ENCODE results near the gene SMAD9.

SMAD9 gene

DNA sequence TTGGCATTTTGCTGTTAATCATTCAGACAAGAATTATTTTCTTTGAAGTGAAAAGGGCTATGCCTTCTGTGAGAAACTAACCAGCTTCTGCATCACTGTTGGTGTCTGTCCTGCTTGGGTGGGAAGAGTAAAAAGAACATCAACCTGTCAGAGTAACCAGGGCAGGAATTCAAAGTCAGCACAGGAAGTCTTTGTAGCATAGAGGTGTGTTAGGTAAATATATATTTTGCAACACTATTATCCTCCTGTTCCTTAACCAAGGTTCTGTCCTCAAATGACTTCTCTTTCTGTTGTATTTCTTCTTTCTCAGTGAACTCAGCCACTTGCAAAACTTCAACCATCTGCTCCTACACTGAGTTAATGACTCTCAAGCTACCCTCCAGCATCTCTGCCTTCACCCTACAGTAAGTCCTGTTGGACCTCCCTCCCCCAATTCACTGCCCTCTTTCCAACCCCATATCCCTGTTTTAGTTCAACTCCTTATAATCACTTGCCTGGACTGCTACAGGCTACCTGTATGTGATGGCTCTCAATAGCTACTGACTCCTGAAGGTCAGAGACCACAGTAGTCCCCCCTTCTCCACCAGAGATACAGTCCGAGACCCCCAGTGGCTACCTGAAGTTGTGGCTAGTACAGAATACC, 49.9 kb downstream of the SMAD9 start:
- no peak overlapping the region for H3K4me3 ChIP-seq (ENCODE audit: low read length, poor library complexity, severe bottlenecking)
- H3K27me3 ChIP-seq (ENCODE audit: insufficient read depth, low read length, poor library complexity, severe bottlenecking), result no peaks in the 10 kb centered on the region
- H3K79me2 ChIP-seq (ENCODE audit: insufficient read depth, low read length), result no peaks in the 10 kb centered on the region
- H2AFZ ChIP-seq (ENCODE audit: low read length), result no peak overlapping the region
- no peak for TF ChIP-seq EZH2phosphoT487 (IDR thresholded peaks at IDR 0.05; ENCODE audit: borderline replicate concordance)
- TF ChIP-seq, protein P1, sequence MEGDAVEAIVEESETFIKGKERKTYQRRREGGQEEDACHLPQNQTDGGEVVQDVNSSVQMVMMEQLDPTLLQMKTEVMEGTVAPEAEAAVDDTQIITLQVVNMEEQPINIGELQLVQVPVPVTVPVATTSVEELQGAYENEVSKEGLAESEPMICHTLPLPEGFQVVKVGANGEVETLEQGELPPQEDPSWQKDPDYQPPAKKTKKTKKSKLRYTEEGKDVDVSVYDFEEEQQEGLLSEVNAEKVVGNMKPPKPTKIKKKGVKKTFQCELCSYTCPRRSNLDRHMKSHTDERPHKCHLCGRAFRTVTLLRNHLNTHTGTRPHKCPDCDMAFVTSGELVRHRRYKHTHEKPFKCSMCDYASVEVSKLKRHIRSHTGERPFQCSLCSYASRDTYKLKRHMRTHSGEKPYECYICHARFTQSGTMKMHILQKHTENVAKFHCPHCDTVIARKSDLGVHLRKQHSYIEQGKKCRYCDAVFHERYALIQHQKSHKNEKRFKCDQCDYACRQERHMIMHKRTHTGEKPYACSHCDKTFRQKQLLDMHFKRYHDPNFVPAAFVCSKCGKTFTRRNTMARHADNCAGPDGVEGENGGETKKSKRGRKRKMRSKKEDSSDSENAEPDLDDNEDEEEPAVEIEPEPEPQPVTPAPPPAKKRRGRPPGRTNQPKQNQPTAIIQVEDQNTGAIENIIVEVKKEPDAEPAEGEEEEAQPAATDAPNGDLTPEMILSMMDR (conservative IDR thresholded peaks at IDR 0.05; ENCODE audit: low read length), result no peak
- no peaks in the 10 kb centered on the region for H3F3A ChIP-seq (ENCODE audit: low read depth)
- no peaks in the 10 kb centered on the region for H4K20me1 ChIP-seq (ENCODE audit: insufficient read depth, low read length, poor library complexity, severe bottlenecking)
- no peaks in the 10 kb centered on the region for H3K9me3 ChIP-seq (ENCODE audit: insufficient read depth, low read depth, low read length)
- H3K4me1 ChIP-seq (ENCODE audit: insufficient read depth, low read length, poor library complexity, severe bottlenecking), result no peaks in the 10 kb centered on the region
- no peak overlapping the region for H3K9ac ChIP-seq (ENCODE audit: low read depth, low read length, poor library complexity, severe bottlenecking)
- H3K4me2 ChIP-seq (ENCODE audit: low read depth, low read length, poor library complexity, severe bottlenecking), result no peak overlapping the region
- no peaks in the 10 kb centered on the region for H3K9me2 ChIP-seq (replicated peaks; ENCODE audit: low read depth, low read length)
- no peaks in the 10 kb centered on the region for H3K36me3 ChIP-seq (ENCODE audit: insufficient read depth, low read length)

DNA sequence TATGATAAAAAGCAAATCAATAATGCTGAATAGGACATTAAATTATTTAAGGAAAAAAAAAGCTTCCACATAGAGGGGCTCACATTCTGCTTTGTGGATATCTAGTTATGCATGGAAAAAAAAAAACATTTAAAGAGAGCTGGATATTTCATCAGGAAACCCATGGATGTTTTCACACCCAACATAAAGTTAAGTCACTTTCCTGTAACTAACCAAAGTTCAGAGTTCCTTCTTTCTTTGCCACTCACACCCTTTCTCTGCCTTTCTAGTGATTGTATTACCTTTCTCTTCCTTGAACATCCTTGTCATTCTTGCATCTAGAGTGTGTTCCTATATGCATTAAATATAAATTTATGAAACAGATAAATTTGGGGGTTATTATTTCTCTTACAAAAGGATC, 53.8 kb downstream of the SMAD9 start:
- no peaks in the 10 kb centered on the region for H3K27me3 ChIP-seq (ENCODE audit: insufficient read depth, low read length, poor library complexity, severe bottlenecking)
- no peak overlapping the region for H3K4me3 ChIP-seq (ENCODE audit: low read length, poor library complexity, severe bottlenecking)
- no peaks in the 10 kb centered on the region for H3K4me1 ChIP-seq (ENCODE audit: insufficient read depth, low read length, poor library complexity, severe bottlenecking)
- H3K9me3 ChIP-seq (ENCODE audit: insufficient read depth, low read depth, low read length), result no peaks in the 10 kb centered on the region
- H3K9me2 ChIP-seq (replicated peaks; ENCODE audit: low read depth, low read length), result no peaks in the 10 kb centered on the region
- H3K4me2 ChIP-seq (ENCODE audit: low read depth, low read length, poor library complexity, severe bottlenecking), result no peak overlapping the region
- no peaks in the 10 kb centered on the region for H3F3A ChIP-seq (ENCODE audit: low read depth)
- TF ChIP-seq, protein P1 (conservative IDR thresholded peaks at IDR 0.05; ENCODE audit: low read length), result no peak
- TF ChIP-seq EZH2phosphoT487 (IDR thresholded peaks at IDR 0.05; ENCODE audit: borderline replicate concordance), result no peak
- H4K20me1 ChIP-seq (ENCODE audit: insufficient read depth, low read length, poor library complexity, severe bottlenecking), result no peaks in the 10 kb centered on the region
- H3K9ac ChIP-seq (ENCODE audit: low read depth, low read length, poor library complexity, severe bottlenecking), result no peak overlapping the region
- no peaks in the 10 kb centered on the region for H3K79me2 ChIP-seq (ENCODE audit: insufficient read depth, low read length)
- no peak overlapping the region for H2AFZ ChIP-seq (ENCODE audit: low read length)
- no peaks in the 10 kb centered on the region for H3K36me3 ChIP-seq (ENCODE audit: insufficient read depth, low read length)

DNA sequence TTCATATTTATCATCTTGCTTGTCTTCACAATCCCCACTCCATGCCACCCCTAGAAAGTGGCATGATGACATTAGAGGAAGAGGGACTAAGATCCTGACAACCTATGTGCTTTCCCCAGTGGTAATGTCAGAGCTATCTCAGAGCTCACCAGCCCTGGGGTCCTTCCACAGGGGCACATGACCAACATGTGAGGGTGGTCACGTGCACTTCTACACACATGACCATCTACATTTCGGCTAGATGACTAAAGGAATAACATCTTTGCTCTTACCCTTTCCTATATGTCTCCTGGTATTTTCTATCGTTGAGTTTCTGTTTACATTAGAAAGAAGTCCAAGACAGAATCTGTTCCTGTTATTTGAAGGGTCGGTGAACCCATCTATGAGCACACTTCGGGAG, 54.8 kb downstream of the SMAD9 start:
- Histone ChIP-seq H3K9me3 (ENCODE audit: insufficient read depth, low read depth, low read length) (no peaks in the 10 kb centered on the region), H3F3A (ENCODE audit: low read depth) (no peaks in the 10 kb centered on the region), H3K27me3 (ENCODE audit: insufficient read depth, low read length, poor library complexity, severe bottlenecking) (no peaks in the 10 kb centered on the region), H3K4me3 (ENCODE audit: low read length, poor library complexity, severe bottlenecking) (no peak overlapping the region), H3K79me2 (ENCODE audit: insufficient read depth, low read length) (no peaks in the 10 kb centered on the region), H4K20me1 (ENCODE audit: insufficient read depth, low read length, poor library complexity, severe bottlenecking) (no peaks in the 10 kb centered on the region), H3K4me1 (ENCODE audit: insufficient read depth, low read length, poor library complexity, severe bottlenecking) (no peaks in the 10 kb centered on the region), H2AFZ (ENCODE audit: low read length) (no peak overlapping the region), H3K36me3 (ENCODE audit: insufficient read depth, low read length) (no peaks in the 10 kb centered on the region), H3K9me2 (replicated peaks; ENCODE audit: low read depth, low read length) (no peaks in the 10 kb centered on the region), H3K4me2 (ENCODE audit: low read depth, low read length, poor library complexity, severe bottlenecking) (no peak overlapping the region), H3K9ac (ENCODE audit: low read depth, low read length, poor library complexity, severe bottlenecking) (no peak overlapping the region)
- TF ChIP-seq, protein P1 (conservative IDR thresholded peaks at IDR 0.05; ENCODE audit: low read length), result no peak
- TF ChIP-seq EZH2phosphoT487 (IDR thresholded peaks at IDR 0.05; ENCODE audit: borderline replicate concordance), result no peak
